ENCODE data around the gene PCOLCE2. TPM values are rescaled to one million over a fixed set of nuclear protein-coding genes. Genes with fewer than 3 reads are reported as not detected.
A peak's percentile ranks its signal among the peaks of the same experiment; 100 is the strongest.

The PCOLCE2 gene
- total RNA-seq, 3 donors from 2014 or later (not counting 1 experiment from before 2014, with no cell fraction given) = not detected

DNA sequence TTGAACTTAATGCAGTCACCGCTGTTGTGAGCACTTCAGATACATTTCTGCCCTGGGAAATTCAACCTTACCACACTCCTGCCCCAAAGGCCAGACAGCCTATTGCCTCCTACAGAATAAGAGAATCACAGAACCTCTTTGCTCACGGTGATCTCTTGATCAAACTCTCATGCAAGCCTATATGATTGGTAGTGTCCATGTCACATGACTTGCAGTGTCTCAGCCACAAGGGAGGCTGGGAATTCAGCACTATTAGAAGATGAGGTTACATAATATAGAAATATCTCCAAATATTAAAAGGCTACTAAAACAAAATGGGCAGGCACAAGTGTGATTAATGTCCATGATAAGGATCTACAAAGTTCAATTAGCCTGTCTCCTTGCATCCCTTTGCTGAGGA, 3.8 kb upstream of the PCOLCE2 start:
- intact Hi-C loops (cut with micrococcal nuclease) = no loop called here
- DNase-seq (no peak), ATAC-seq (no peak)
- H3K27ac ChIP-seq (ENCODE audit: low read length) = no peak overlapping the region
- peaks cover 6 to 11% of the 10 kb centered on the region in 2 donors for H3K4me1 Mint-ChIP-seq
- no peaks in the 10 kb centered on the region for H3K9me3 Mint-ChIP-seq
- no peaks in the 10 kb centered on the region for H3K36me3 Mint-ChIP-seq
- H3K36me3 ChIP-seq (ENCODE audit: control insufficient read depth, insufficient read depth, low read length) = no peaks in the 10 kb centered on the region
- no peak overlapping the region for H3K4me3 ChIP-seq (ENCODE audit: low read length)
- peaks cover 27 to 36% of the 10 kb centered on the region in 2 donors for H3K27me3 Mint-ChIP-seq (ENCODE audit: low read depth in 2 of 2)
- H3K4me3 Mint-ChIP-seq = no peak overlapping the region
- no peak overlapping the region for H3K27ac Mint-ChIP-seq
- TF ChIP-seq, protein P1, sequence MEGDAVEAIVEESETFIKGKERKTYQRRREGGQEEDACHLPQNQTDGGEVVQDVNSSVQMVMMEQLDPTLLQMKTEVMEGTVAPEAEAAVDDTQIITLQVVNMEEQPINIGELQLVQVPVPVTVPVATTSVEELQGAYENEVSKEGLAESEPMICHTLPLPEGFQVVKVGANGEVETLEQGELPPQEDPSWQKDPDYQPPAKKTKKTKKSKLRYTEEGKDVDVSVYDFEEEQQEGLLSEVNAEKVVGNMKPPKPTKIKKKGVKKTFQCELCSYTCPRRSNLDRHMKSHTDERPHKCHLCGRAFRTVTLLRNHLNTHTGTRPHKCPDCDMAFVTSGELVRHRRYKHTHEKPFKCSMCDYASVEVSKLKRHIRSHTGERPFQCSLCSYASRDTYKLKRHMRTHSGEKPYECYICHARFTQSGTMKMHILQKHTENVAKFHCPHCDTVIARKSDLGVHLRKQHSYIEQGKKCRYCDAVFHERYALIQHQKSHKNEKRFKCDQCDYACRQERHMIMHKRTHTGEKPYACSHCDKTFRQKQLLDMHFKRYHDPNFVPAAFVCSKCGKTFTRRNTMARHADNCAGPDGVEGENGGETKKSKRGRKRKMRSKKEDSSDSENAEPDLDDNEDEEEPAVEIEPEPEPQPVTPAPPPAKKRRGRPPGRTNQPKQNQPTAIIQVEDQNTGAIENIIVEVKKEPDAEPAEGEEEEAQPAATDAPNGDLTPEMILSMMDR (IDR thresholded peaks at IDR 0.05) = no peak
- H3K4me1 ChIP-seq (ENCODE audit: control insufficient read depth, insufficient read depth, low read length) = peaks cover 4% of the 10 kb centered on the region
- WGBS (ENCODE audit: insufficient coverage) = 98% methylated on average over 2 of the region's 2 CpGs
- H3K27me3 ChIP-seq (ENCODE audit: control insufficient read depth, insufficient read depth, low read length) = peaks cover 17% of the 10 kb centered on the region
- H3K9me3 ChIP-seq (ENCODE audit: control insufficient read depth, insufficient read depth, low read length) = no peaks in the 10 kb centered on the region

DNA sequence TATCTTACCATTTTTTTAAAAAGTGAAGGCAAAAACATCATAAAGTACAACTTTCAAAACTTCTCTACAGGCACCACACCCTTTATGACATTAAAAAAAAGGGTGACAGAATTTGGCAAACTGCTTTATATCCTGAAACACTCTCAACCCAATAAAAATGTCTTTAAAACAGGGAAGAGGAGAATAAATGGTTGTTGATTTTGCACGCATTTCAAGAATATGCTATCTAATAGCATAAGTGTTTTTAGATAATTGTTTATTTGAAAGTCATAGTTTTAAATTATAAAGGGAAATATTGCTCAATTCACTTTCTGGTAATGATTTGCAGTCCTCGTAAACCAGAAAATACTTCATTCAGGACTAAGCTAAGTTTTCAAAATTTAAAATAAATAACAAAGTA, 1.7 kb upstream of the PCOLCE2 start:
- TF ChIP-seq, protein P1 (IDR thresholded peaks at IDR 0.05) = no peak
- H3K27ac ChIP-seq (ENCODE audit: low read length) = no peak overlapping the region
- DNase-seq (no peak), ATAC-seq (no peak)
- Mint-ChIP-seq H3K36me3 (no peaks in the 10 kb centered on the region), H3K27ac (no peak overlapping the region), H3K27me3 (ENCODE audit: low read depth in 2 of 2) (peaks cover 36 to 49% of the 10 kb centered on the region in 2 donors), H3K4me3 (no peak overlapping the region), H3K4me1 (peaks cover 6 to 11% of the 10 kb centered on the region in 2 donors), H3K9me3 (no peaks in the 10 kb centered on the region)
- H3K9me3 ChIP-seq (ENCODE audit: control insufficient read depth, insufficient read depth, low read length) = no peaks in the 10 kb centered on the region
- no peak overlapping the region for H3K4me3 ChIP-seq (ENCODE audit: low read length)
- H3K27me3 ChIP-seq (ENCODE audit: control insufficient read depth, insufficient read depth, low read length) = peaks cover 24% of the 10 kb centered on the region
- H3K4me1 ChIP-seq (ENCODE audit: control insufficient read depth, insufficient read depth, low read length) = peaks cover 4% of the 10 kb centered on the region
- intact Hi-C loops (cut with micrococcal nuclease) = no loop called here
- no CpG with 5 or more reads among the region's 2 CpGs for WGBS (ENCODE audit: insufficient coverage)
- H3K36me3 ChIP-seq (ENCODE audit: control insufficient read depth, insufficient read depth, low read length) = no peaks in the 10 kb centered on the region

DNA sequence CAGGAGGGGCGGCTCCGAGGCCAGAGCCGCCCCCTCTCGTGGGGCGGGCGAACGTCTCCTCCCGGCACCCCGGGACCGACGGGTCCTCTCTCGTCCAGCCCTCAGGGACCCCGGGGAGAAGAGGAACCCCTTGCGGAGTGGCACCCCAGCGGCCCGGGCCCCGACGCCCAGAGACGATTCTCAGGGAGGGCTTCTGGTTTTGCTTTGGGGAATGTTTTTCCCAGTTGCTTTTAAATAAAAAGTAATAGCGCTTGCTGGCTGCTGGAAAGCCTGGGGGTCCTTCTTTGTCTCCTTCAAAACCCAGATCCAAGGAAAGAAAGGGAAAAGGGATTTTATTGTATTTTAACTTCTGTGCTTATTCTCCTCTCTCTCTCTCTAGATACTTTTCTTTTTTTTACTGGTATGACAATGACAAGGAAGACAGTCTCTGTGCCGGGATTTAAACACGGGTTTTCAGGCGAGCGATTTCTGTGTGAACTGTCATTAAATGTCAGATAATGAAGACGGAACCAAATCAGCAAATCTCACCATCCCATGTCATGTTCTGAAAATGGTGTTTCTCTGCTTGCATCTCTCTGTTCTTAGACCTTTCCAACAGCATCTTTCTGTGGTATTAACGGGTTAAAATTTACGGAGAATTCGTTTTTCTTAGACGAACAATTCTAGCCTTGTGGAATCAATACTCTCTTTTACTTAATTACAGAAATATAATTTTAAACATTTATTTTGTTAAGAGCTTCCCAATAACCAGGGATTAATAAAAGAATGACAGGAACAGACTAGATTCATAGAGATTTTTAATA, 530 bp upstream of the PCOLCE2 start:
- H3K4me1 ChIP-seq (ENCODE audit: control insufficient read depth, insufficient read depth, low read length) = peaks cover 4% of the 10 kb centered on the region
- peaks cover 24% of the 10 kb centered on the region for H3K27me3 ChIP-seq (ENCODE audit: control insufficient read depth, insufficient read depth, low read length)
- 9% methylated on average over 24 of the region's 29 CpGs for WGBS (ENCODE audit: insufficient coverage)
- H3K27ac ChIP-seq (ENCODE audit: low read length) = no peak overlapping the region
- H3K9me3 Mint-ChIP-seq = no peaks in the 10 kb centered on the region
- TF ChIP-seq, protein P1 (IDR thresholded peaks at IDR 0.05) = no peak
- H3K27ac Mint-ChIP-seq = no peak overlapping the region
- H3K27me3 Mint-ChIP-seq (ENCODE audit: low read depth in 2 of 2) = peaks cover 35 to 54% of the 10 kb centered on the region in 2 donors
- H3K9me3 ChIP-seq (ENCODE audit: control insufficient read depth, insufficient read depth, low read length) = no peaks in the 10 kb centered on the region
- H3K4me3 ChIP-seq (ENCODE audit: low read length) = no peak overlapping the region
- no peaks in the 10 kb centered on the region for H3K36me3 ChIP-seq (ENCODE audit: control insufficient read depth, insufficient read depth, low read length)
- peak overlapping the region; percentile 76 for H3K4me3 Mint-ChIP-seq
- no peaks in the 10 kb centered on the region for H3K36me3 Mint-ChIP-seq
- peaks cover 6 to 11% of the 10 kb centered on the region in 2 donors for H3K4me1 Mint-ChIP-seq
- peak in 1 of 3 donors; percentile 7 for ATAC-seq
- DNase-seq = no peak
- intact Hi-C loops (cut with micrococcal nuclease) = no loop called here

Data from natural killer cell (primary cell).